Adrenal gland (tissue), 12 donors: ENCODE measurements around the gene PRB4. TPM values are rescaled to one million over a fixed set of nuclear protein-coding genes. Genes with fewer than 3 reads are reported as not detected.

Experiments
- DNase-seq, 7 donors: peaks; one replicate each; pipeline ENCODE4 v3.0.0-alpha.2; 2019 to 2020
- H3K27ac ChIP-seq, 5 donors: fragments of 200-600 bp; sonication (generic) in 4 of 5; 1 replicate in 3 of 5; 2 replicates in 2 of 5; pipeline versions ENCODE4 v1.5.1 to v1.8.0; 2016 to 2020; ENCODE audit warnings: mild to moderate bottlenecking in 1 of 5
- H3K27me3 ChIP-seq: fragments of 200-600 bp; 2 replicates; pipeline ENCODE4 v1.8.0; 2021
- H3K36me3 ChIP-seq, 2 donors: fragments of 200-600 bp; replicated peaks in 1 of 2; 1 replicate in 1 of 2; 2 replicates in 1 of 2; pipeline versions ENCODE4 v1.5.1 to v1.8.0; 2018 to 2022
- H3K4me1 ChIP-seq, 2 donors: fragments of 200-600 bp; replicated peaks in 1 of 2; 1 replicate in 1 of 2; 2 replicates in 1 of 2; pipeline versions ENCODE4 v1.5.1 to v1.8.0; 2018 to 2021
- H3K4me3 ChIP-seq, 4 donors: fragments of 200-600 bp; sonication (generic) in 3 of 4; one replicate each; pipeline ENCODE4 v1.5.1; 2016 to 2018
- H3K9me3 ChIP-seq, 3 donors: fragments of 200-600 bp; sonication (generic) in 1 of 3; replicated peaks in 1 of 3; 1 replicate in 2 of 3; 2 replicates in 1 of 3; pipeline versions ENCODE4 v1.5.1 to v1.8.0; 2016 to 2021
- CTCF ChIP-seq, 6 experiments: fragments of 450-650 bp in 4 of 6; fragments of 200-600 bp in 2 of 6; sonication (generic) in 1 of 6; IDR thresholded peaks; 1 replicate in 5 of 6; 2 replicates in 1 of 6; pipeline versions ENCODE4 v1.5.1 to v1.8.0; 2016 to 2021; ENCODE audit warnings: antibody characterized with exemption in 6 of 6, mild to moderate bottlenecking in 2 of 6, moderate library complexity in 1 of 6
- POLR2A ChIP-seq, 2 donors: fragments of 450-650 bp; IDR thresholded peaks; one replicate each; pipeline ENCODE4 v1.6.1; 2017; ENCODE audit warnings: antibody characterized with exemption in 2 of 2, mild to moderate bottlenecking in 2 of 2, moderate library complexity in 1 of 2
- WGBS, 4 donors: extraction: QIAGEN DNeasy Blood & Tissue Kit in 2 of 4; methylation state at CpG; one replicate each; pipeline versions ENCODE4 v1.1.5 to v1.1.7; 2013 to 2017; 5-methylcytosine and 5-hydroxymethylcytosine counted together
- intact Hi-C, 2 donors: fragments of 100-400 bp; cut with DNase I; formaldehyde crosslinking; loops; one replicate each; pipeline versions ENCODE4 v1.14.1 to v1.15.0; 2022 to 2023
- polyA plus RNA-seq, 3 donors: library from polyadenylated mRNA; stranded (reverse); fragments of 200-250 nt in 2 of 3; fragments of 350-450 nt in 1 of 3; fragmentation: Illumina TruSeq in 1 of 3; extraction: RNeasy Lipid Tissue Mini Kit (QIAGEN cat#74804) in 1 of 3; gene quantifications; one replicate each; pipeline ENCODE4 v1.2.3, GENCODE V29; 2013 to 2014
- total RNA-seq, 9 donors: library from RNA; depleted of rRNA in 4 of 9; stranded (reverse); fragments of >200 nt in 4 of 9; fragments of 120-200 nt in 1 of 9; fragmentation: NEBNext Ultra II Directional in 1 of 9; extraction: Animal tissue kit (Norgen Biotek cat#: 25700) in 1 of 9; gene quantifications; one replicate each; pipeline versions ENCODE4 v1.1.0 to v1.2.4, GENCODE V29; 2013 to 2023
- donor health status: healthy with polysubstance abuse.
- donor health status: Bipolar disorder and iron deficiency.
- donor health status: DM: yes; HTN: yes; CAD: no.
- donor health status: DM: no; HTN: no; CAD: no.
- donor health status: DM: no; HTN: no; CAD: no.
- donor health status: DM: yes; HTN: yes; CAD: no.

Gene PRB4
- total and polyA plus RNA-seq, 12 donors, result not detected

GRCh38 chr12:11273449-11273848 is 36.8 kb downstream of the PRB4 start:
- DNase-seq, result no peak
- Histone ChIP-seq H3K27me3 (no peaks in the 10 kb centered on the region), H3K36me3 (no peaks in the 10 kb centered on the region), H3K4me3 (no peak overlapping the region), H3K4me1 (no peaks in the 10 kb centered on the region), H3K9me3 (no peaks in the 10 kb centered on the region), H3K27ac (no peak overlapping the region)
- WGBS, 4 donors, result 43 to 61% (median 57%) methylated on average over 3 of the region's 3 CpGs
- TF ChIP-seq POLR2A (IDR thresholded peaks at IDR 0.05), result no peak
- TF ChIP-seq CTCF (IDR thresholded peaks at IDR 0.05), result no peak
- intact Hi-C loops, result no loop called here

- intact Hi-C loops, result no loop called here
- Histone ChIP-seq H3K4me1 (no peaks in the 10 kb centered on the region), H3K4me3 (no peak within 1 kb of the TSS), H3K27ac (no peak within 1 kb of the TSS), H3K36me3 (no peaks in the 10 kb centered on the region), H3K9me3 (no peaks in the 10 kb centered on the region), H3K27me3 (no peaks in the 10 kb centered on the region)
- no peak for DNase-seq
- TF ChIP-seq CTCF (IDR thresholded peaks at IDR 0.05) (no peak), POLR2A (IDR thresholded peaks at IDR 0.05) (no peak)
- 85 to 92% (median 87%) methylated on average over 3 of the region's 3 CpGs for WGBS, 4 donors
Measured at GRCh38 chr12:11269607-11270006, 40.6 kb downstream of the PRB4 start, which contains the start of gene PRB3. TSS of gene PRB3 (minus strand) at chr12:11269707. CDS start at chr12:11269669, 38 bp downstream.

- TF ChIP-seq POLR2A (IDR thresholded peaks at IDR 0.05) (no peak), CTCF (IDR thresholded peaks at IDR 0.05) (no peak)
- Histone ChIP-seq H3K4me3 (no peak overlapping the region), H3K27ac (no peak overlapping the region), H3K4me1 (no peaks in the 10 kb centered on the region), H3K36me3 (no peaks in the 10 kb centered on the region), H3K27me3 (no peaks in the 10 kb centered on the region), H3K9me3 (no peaks in the 10 kb centered on the region)
- intact Hi-C loops, result no loop called here
- 93 to 100% (median 98%) methylated on average over 1 of the region's 1 CpG for WGBS, 4 donors
- no peak for DNase-seq
Measured at GRCh38 chr12:11264501-11264900, 45.7 kb downstream of the PRB4 start.

Other genes starting within 250 kb of the PRB4 start
- 1 to 10 TPM in 5 of 9 donors, under 1 TPM in 4; 0.61 to 7.8 (median 1.6) TPM for gene TAS2R46, start 248.1 kb downstream of the PRB4 start, total RNA-seq
- under 1 TPM in 1 of 3 donors, not detected in 2; 0.10 TPM for gene TAS2R46, start 248.1 kb downstream of the PRB4 start, polyA plus RNA-seq
- 10 to 100 TPM in 1 of 9 donors, 1 to 10 TPM in 4, under 1 TPM in 3, not detected in 1; 0.28 to 17.0 (median 1.3) TPM for gene TAS2R43, start 218.1 kb downstream of the PRB4 start, total RNA-seq
- gene TAS2R43, start 218.1 kb downstream of the PRB4 start, polyA plus RNA-seq, result not detected
- gene TAS2R30, start 175.8 kb downstream of the PRB4 start, total RNA-seq, result 10 to 100 TPM in 2 of 9 donors, 1 to 10 TPM in 7; 1.8 to 16.0 (median 3.1) TPM
- under 1 TPM in 2 of 3 donors, not detected in 1; 0.07 to 0.64 TPM for gene TAS2R30, start 175.8 kb downstream of the PRB4 start, polyA plus RNA-seq
- 10 to 100 TPM in 8 of 9 donors, 1 to 10 TPM in 1; 9.1 to 67.4 (median 19.7) TPM for gene SMIM10L1, start 139.2 kb downstream of the PRB4 start, total RNA-seq
- gene SMIM10L1, start 139.2 kb downstream of the PRB4 start, polyA plus RNA-seq, result 10 to 100 TPM; 31.9 to 35.4 (median 32.1) TPM
- not detected for gene TAS2R42, start 123.5 kb downstream of the PRB4 start, total RNA-seq
- not detected for gene TAS2R42, start 123.5 kb downstream of the PRB4 start, polyA plus RNA-seq
- gene PRB3, start 40.7 kb downstream of the PRB4 start, total RNA-seq, result not detected
- gene PRB3, start 40.7 kb downstream of the PRB4 start, polyA plus RNA-seq, result not detected
- gene PRB2, start 85.1 kb upstream of the PRB4 start, total RNA-seq, result not detected
- not detected for gene PRB2, start 85.1 kb upstream of the PRB4 start, polyA plus RNA-seq